ENCODE measurements around the gene MAP4K4.

GRCh38 chr2:101782427-101782792 lies 84.9 kb downstream of the MAP4K4 start:
- TF ChIP-seq CTCF (conservative IDR thresholded peaks at IDR 0.05; ENCODE audit: low read length) (no peak), EZH2phosphoT487 (IDR thresholded peaks at IDR 0.05; ENCODE audit: borderline replicate concordance) (no peak)
